ENCODE measurements around the gene PKNOX2.

GRCh38 chr11:125229916-125230315 lies 65.4 kb downstream of the PKNOX2 start:
- TF ChIP-seq CTCF (IDR thresholded peaks at IDR 0.05; ENCODE audit: low read length) (no peak), EZH2 (optimal IDR thresholded peaks at IDR 0.05; ENCODE audit: low read depth, low read length) (no peak)
